GM18868 (cell line): ENCODE measurements around the gene RALGAPB.
"Not testable (repeated sequence)": the region's sequence is repeated elsewhere in the genome, so short reads cannot be mapped to it uniquely, and the experiment has no call there.

ENCODE experiments used
- ATAC-seq: cut with Tn5 transposase; IDR thresholded peaks from one replicate; pipeline ENCODE4 v1.9.1; 2021; ENCODE audit warnings: mild to moderate bottlenecking, moderate library complexity; ENCODE audit not compliant: unreplicated experiment

Gene RALGAPB

DNA sequence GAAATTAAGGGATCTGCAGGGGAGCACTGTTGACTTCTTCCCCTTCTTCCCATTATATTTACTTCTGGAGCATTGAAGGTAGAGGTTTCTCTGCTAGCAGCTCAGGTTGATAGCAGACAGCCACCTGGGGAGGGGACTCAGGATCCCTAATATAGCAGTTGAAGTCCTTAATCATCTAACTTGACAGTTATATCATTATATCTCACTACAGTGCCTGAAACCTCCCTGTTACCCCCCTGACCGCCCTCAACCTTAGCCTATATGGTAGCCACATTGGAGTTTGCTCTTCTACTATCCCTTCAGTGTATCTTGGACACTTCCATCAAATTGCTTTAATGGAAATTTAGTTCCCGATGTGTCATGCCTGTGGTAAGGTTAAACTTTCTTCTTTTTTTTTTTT, 7.0 kb downstream of the RALGAPB start:
- ATAC-seq: no peak

DNA sequence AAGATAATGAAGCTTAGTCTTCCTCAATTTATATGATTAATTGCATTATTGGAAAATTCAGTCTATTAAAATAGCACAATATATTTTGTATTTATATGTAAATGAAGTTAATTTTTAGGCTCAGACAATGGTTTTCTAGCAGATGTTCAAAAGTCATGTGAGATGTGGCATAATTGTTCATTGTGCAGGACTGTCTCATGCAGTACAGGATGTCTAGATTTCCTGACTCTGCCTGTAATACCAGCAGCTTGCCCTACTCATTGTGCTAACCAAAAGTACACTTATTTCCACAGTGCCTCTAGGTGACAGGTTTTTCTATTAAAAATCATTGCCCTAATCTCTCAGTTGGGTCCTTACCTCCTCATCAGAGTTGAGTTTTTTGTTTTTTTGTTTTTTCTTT, 12.4 kb downstream of the RALGAPB start:
- no peak for ATAC-seq

DNA sequence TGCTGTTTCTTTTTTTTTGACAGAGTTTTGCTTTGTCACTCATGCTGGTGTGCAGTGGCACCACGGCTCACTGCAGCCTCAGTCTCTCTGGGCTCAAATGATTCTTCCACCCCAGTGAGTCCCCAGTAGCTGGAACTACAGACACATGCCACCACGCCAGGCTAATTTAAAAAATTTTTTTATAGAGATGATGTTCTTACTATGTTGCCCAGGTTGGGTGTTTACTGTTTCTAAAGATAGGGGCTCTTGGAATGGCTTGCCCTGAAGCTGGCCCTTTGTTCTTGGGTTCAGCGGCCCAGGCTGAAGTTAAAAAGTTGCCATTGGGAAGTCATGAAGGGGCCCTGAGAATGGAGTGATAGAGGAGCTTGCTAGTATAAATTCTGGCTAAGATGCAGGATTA, 16.5 kb downstream of the RALGAPB start:
- no peak for ATAC-seq

- no peak for ATAC-seq
These were observed 24.7 kb downstream of the RALGAPB start for GRCh38 chr20:38497246-38497935.

- no peak for ATAC-seq
These were observed 26.3 kb downstream of the RALGAPB start for GRCh38 chr20:38498909-38499308.

- no peak for ATAC-seq
These were observed 26.7 kb downstream of the RALGAPB start for GRCh38 chr20:38499366-38499765.

DNA sequence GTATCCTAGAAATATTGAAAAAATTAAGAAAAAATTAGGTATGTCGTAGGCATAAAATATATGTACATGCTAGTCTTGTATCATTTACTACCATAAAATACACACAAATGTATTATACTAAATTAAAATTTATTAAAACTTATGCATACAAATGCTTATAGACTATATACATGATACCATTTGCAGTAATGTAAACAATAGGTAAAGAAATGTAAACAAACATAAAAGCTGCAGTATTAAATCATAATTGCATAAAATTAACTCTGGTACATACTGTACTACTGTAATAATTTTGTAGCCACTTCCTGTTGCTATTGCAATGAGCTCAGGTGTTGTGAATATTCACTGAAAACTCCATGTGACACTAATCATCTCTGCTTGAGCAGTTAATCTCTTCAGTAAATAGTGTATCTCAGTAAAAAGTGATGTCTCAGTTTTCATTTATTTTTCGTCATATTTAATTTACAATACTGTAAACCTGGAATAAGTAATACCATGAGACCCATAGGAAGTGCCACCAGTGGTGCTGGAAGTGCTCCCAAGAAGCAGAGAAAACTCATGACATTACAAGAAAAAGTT, 29.3 kb downstream of the RALGAPB start:
- ATAC-seq: no peak

DNA sequence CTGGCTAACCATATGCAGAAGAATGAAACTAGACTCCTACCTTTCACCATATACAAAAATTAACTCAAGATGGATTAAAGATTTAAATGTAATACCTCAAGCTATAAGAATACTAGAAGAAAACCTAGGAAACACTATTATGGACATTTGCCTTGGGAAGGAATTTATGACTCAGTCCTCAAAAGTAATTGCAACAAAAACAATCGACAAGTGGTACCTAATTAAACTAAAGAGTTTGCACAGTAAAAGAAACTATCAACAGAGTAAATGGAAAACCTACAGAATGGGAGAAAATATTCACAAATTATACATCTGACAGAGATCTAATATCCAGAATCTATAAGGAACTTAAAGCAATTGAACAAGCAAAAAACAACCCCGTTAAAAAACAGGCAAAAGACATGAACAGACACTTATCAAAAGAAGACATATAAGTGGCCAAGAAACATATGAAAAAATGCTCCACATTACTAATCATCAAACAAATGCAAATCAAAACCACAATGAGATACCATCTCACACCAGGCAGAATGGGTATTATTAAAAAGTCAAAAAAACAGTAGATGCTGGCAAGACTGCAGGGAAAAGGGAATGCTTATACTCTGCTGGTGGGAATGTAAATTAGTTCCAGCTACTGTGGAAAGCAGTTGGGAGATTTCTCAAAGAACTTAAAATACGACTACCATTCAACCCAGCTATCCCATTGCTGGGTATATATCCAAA, 31.9 kb downstream of the RALGAPB start:
- no peak for ATAC-seq

DNA sequence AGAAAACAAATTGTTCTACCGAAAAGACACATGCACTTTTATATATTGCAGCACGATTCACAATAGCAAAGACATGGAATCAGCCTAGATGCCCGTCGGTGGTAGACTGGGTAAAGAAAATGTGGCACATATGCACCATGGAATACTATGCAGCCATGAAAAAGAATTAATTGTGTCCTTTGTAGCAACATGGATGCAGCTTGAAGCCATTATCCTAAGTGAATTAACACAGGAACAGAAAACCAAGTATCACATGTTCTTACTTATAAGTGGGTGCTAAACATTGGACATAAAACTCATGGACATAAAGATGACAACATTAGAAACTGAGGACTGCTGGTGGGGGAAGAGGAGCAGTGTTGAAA, 32.4 kb downstream of the RALGAPB start:
- ATAC-seq: no peak

GRCh38 chr20:38511726-38512125, 39.1 kb downstream of the RALGAPB start:
- not testable (repeated sequence) for ATAC-seq

GRCh38 chr20:38514185-38514584, 41.5 kb downstream of the RALGAPB start:
- ATAC-seq: no peak

DNA sequence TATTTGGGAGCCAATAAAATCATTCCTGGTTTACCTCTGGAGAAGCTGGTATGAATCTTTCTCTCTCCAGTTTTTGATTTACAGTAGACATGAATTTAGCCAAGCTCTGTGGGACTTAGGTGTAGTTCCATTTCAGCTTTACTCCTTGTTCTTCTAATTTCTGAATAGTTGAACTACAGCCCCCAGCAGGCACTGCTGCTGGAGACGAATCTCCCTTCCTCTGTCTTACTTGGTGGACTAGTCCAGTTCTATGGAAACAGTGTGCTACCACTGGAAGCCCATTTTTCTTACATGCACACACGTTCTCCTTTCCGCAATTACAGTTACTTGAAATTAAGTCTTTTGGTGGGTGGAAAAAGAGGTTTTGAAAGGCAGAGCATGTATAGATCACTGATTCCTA, 42.3 kb downstream of the RALGAPB start:
- ATAC-seq: no peak

- ATAC-seq: no peak
These were observed 43.0 kb downstream of the RALGAPB start for GRCh38 chr20:38515631-38516030.

DNA sequence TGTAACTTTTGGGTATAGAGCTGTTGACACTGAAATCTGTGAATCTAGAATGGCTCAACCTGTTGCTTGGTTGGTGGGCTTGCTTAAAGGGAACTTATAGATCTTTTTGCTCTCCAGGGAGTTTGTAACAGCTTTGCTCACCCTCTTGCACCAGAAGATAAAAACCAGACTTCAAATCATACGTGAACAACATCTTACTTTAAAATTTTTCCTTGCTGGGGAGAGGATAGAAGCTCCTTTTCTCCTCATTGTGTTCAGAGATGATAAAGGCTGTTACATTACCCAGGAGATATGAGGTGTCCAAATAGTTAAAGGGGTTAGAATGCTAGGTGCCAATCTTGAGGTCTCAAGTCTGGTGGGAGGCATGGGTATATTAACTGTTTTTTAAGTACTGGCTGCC, 46.8 kb downstream of the RALGAPB start:
- no peak for ATAC-seq

- no peak for ATAC-seq
These were observed 47.6 kb downstream of the RALGAPB start for GRCh38 chr20:38520261-38520660.

GRCh38 chr20:38523697-38524096, 51.1 kb downstream of the RALGAPB start:
- ATAC-seq: no peak

- ATAC-seq: no peak
These were observed 55.5 kb downstream of the RALGAPB start for GRCh38 chr20:38528167-38528566.

DNA sequence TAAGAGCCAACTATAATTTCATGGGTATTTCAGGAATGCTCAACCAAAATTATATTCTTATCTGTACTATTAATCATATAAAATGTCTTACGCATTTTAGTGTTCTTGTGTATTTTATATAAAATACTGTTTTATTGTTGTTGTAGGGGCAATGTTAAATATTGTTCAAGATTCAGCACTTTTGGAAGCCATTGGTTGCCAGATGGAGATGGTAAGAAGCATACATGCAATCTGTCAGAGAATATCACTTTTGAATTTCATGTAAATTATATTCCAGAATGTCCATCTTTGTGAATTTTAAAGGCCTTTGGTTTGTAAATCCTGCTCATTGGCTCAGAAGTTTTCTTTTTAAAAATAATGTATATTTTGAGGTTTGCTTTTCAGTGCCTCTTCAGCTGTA, 58.4 kb downstream of the RALGAPB start:
- no peak for ATAC-seq

GRCh38 chr20:38534756-38535155, 62.1 kb downstream of the RALGAPB start:
- ATAC-seq: no peak

DNA sequence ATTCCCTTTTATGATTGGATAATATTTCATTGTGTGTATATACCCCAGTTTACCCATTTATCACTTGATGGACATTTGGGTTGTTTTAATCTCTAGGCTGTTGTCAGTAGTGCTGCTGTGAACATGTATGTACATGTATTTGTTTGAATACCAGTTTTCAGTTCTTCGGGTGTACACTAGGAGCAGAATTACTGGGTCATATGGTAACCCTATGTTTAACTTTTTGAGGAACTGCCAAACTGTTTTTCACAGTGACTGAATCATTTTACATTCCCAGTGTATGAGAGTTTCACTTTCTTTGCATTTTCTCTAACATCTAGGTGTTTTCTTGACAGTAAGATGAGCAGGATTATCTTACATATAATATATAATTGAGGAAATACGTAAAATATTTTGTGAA, 63.7 kb downstream of the RALGAPB start:
- no peak for ATAC-seq

GRCh38 chr20:38537176-38537575, 64.5 kb downstream of the RALGAPB start:
- ATAC-seq: no peak

DNA sequence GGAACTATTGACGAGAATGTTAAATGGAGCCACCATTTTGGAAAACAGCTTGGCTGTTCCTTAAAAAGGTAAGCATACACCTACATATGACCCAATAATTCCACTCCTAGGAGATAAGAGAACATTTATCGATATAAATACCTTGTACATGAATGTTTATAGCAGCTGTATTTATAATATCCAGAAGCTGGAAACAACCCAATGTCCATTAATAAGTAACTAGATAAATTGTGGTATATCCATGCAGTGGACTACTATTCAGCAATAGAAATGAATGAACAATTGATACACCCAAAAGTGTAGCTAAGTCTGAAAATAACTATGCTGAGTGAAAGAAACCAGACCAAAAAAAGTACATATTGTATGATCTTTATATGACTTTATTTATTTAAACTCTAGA, 66.1 kb downstream of the RALGAPB start:
- ATAC-seq: no peak
